Measurements from ENCODE around the gene ALPG.

ALPG gene

GRCh38 chr2:232459419-232460035 lies 52.9 kb downstream of the ALPG start:
- DNase-seq (ENCODE audit: low read depth) = no peak

- DNase-seq (ENCODE audit: low read depth) = no peak
Observed at GRCh38 chr2:232460171-232460570, 53.5 kb downstream of the ALPG start.
